Measurements from ENCODE around the gene FOXP1. TPM values are rescaled to one million over a fixed set of nuclear protein-coding genes. Genes with fewer than 3 reads are reported as not detected.
A peak's percentile ranks its signal among the peaks of the same experiment; 100 is the strongest.

The FOXP1 gene
- total RNA-seq, 2 donors from 2014 or later, result 59.7 to 65.4 TPM

GRCh38 chr3:71194785-71195184 lies 388.7 kb downstream of the FOXP1 start:
- no peaks in the 10 kb centered on the region for H3K27me3 Mint-ChIP-seq
- no peak for DNase-seq (ENCODE audit: low spot score)
- H3K4me3 Mint-ChIP-seq, result no peak overlapping the region
- peaks cover 14 to 17% of the 10 kb centered on the region in 2 donors for H3K4me1 Mint-ChIP-seq (ENCODE audit: low read depth in 2 of 2)
- H3K9me3 Mint-ChIP-seq, result no peaks in the 10 kb centered on the region
- no peak overlapping the region for H3K27ac Mint-ChIP-seq
- H3K36me3 Mint-ChIP-seq, result no peaks in the 10 kb centered on the region
- ATAC-seq, result no peak

DNA sequence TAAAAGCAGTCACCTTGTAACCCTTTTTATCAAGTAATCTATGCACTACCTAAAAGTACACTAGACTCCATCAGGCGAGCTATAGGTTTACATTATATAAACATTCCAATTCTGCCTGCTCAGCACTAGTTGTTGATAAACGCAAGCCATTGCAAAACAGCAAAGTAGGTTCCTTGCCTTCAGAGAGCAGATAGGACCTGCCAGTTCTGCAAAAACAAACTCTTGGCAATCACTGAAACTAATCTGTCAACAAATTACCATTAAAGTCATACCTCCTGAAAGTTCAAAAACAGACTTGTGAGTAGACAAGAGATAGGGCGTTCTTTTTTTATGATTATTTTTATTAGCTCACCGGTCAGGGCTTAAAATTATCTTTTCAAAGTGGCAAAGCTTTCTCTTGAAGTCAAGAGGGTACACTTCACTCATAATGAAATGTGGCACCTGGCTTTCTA lies 392.5 kb downstream of the FOXP1 start:
- ATAC-seq (no peak), DNase-seq (ENCODE audit: low spot score) (no peak)
- Mint-ChIP-seq H3K4me3 (no peak overlapping the region), H3K9me3 (no peaks in the 10 kb centered on the region), H3K27ac (no peak overlapping the region), H3K36me3 (no peaks in the 10 kb centered on the region), H3K27me3 (no peaks in the 10 kb centered on the region), H3K4me1 (ENCODE audit: low read depth in 2 of 2) (peaks cover 19 to 27% of the 10 kb centered on the region in 2 donors)

DNA sequence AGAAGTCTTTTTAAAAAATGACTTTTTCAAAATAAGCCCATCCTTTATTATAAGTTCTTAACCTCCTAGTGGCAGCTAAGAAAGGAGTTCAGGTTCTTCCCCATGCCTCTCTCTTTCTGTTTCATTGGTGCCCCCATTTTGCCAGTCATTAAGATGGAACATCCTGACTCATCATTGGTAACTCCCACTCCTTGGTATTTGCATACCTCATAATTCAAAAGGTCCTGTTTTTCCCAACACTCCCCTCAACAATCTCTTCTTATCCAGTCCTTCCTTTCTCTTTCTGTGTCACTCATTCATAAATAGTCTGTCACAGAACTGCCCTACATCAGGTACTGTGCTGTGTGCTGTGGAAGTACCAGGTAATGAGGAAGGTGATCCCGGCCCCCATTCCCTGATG lies 394.0 kb downstream of the FOXP1 start:
- Mint-ChIP-seq H3K36me3 (no peaks in the 10 kb centered on the region), H3K9me3 (no peaks in the 10 kb centered on the region), H3K27me3 (no peaks in the 10 kb centered on the region), H3K4me1 (ENCODE audit: low read depth in 2 of 2) (peaks cover 30 to 32% of the 10 kb centered on the region in 2 donors), H3K27ac (peak overlapping the region in 1 of 2 donors; percentile 11), H3K4me3 (no peak overlapping the region)
- ATAC-seq (peak in 1 of 2 donors; percentile 73), DNase-seq (ENCODE audit: low spot score) (no peak)

DNA sequence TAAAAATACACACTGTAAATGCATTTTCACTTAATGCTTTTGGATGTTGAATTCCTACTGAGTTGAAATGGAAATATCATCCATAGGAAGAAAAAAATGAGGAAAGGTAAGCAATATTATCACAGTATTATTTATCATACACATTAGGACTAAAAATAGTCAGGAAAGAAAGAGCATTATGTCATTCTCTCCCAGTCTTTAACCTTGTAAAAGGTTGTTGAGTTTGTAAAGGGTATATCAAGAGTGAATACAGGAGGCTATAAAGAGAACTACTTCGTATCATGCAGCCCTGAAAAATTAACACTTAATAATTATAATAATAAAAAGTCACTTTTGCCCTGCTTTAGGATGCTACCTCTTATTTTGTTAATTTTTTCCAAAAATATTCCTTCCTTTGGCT lies 395.8 kb downstream of the FOXP1 start:
- Mint-ChIP-seq H3K36me3 (no peaks in the 10 kb centered on the region), H3K9me3 (no peaks in the 10 kb centered on the region), H3K27ac (peak overlapping the region in 1 of 2 donors; percentile 11), H3K4me1 (ENCODE audit: low read depth in 2 of 2) (peaks cover 20 to 22% of the 10 kb centered on the region in 2 donors), H3K4me3 (no peak overlapping the region), H3K27me3 (no peaks in the 10 kb centered on the region)
- ATAC-seq (no peak), DNase-seq (ENCODE audit: low spot score) (no peak)

GRCh38 chr3:71186801-71187200 lies 396.7 kb downstream of the FOXP1 start:
- no peaks in the 10 kb centered on the region for H3K36me3 Mint-ChIP-seq
- no peaks in the 10 kb centered on the region for H3K27me3 Mint-ChIP-seq
- ATAC-seq (no peak), DNase-seq (ENCODE audit: low spot score) (no peak)
- peaks cover 20 to 22% of the 10 kb centered on the region in 2 donors for H3K4me1 Mint-ChIP-seq (ENCODE audit: low read depth in 2 of 2)
- H3K9me3 Mint-ChIP-seq, result no peaks in the 10 kb centered on the region
- H3K27ac Mint-ChIP-seq, result no peak overlapping the region
- no peak overlapping the region for H3K4me3 Mint-ChIP-seq

DNA sequence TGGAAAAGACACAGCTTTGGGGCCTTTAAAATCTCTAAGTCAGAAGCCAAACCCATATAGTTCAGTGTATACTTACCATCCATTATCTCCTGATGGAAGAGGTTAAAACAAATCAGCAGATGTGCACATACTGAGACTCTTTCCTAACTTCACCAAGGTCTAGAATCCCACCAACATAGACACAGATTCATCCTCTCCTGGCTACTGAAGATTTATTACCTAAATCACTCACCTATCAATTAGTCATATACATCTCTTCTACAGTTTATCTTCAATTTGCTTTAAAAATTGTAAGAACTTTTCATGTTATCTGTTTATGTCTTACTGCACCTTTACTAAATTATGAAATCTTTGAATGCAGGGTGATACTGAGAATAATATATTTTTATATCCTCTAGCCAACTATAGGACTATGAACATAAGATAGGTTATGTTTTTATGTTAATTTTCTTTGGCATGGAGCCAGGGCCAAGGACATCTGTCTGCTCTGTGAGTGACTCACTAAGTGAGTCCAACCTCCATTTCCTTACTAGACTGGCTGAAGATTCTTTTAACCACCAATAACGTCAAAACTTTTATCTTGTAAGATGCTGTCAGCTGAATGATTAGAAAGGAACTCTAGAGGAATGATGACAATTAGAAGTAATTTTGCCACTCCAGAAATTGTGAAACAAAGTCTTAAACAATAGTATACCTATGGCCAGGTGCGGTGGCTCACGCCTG lies 397.6 kb downstream of the FOXP1 start:
- peaks cover 20 to 22% of the 10 kb centered on the region in 2 donors for H3K4me1 Mint-ChIP-seq (ENCODE audit: low read depth in 2 of 2)
- H3K27ac Mint-ChIP-seq, result no peak overlapping the region
- ATAC-seq (peak in 1 of 2 donors; percentile 71), DNase-seq (ENCODE audit: low spot score) (no peak)
- H3K4me3 Mint-ChIP-seq, result peak overlapping the region; percentile 6
- H3K9me3 Mint-ChIP-seq, result no peaks in the 10 kb centered on the region
- no peaks in the 10 kb centered on the region for H3K36me3 Mint-ChIP-seq
- H3K27me3 Mint-ChIP-seq, result no peaks in the 10 kb centered on the region

DNA sequence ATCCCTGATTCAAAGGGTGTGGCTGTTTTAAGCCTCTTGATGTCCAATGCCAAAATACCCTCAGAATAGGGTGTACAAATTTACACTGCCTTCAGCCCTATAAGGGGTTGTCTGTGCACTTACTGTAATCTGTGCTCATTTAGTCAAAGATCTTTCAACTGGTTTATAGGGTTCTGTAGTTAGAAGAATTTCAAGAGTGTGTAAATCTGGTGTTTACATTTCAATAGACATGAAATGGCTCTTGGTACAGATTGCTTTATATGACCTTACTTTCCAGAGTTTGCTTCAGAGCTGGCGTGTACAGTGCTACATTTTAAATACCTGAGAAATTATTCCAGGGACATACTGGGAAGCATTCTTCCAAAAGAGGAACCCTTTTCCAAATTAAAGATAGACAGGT lies 399.3 kb downstream of the FOXP1 start:
- DNase-seq (ENCODE audit: low spot score) (no peak), ATAC-seq (no peak)
- H3K27me3 Mint-ChIP-seq, result no peaks in the 10 kb centered on the region
- H3K36me3 Mint-ChIP-seq, result no peaks in the 10 kb centered on the region
- no peak overlapping the region for H3K27ac Mint-ChIP-seq
- no peak overlapping the region for H3K4me3 Mint-ChIP-seq
- H3K9me3 Mint-ChIP-seq, result no peaks in the 10 kb centered on the region
- H3K4me1 Mint-ChIP-seq (ENCODE audit: low read depth in 2 of 2), result peaks cover 13 to 15% of the 10 kb centered on the region in 2 donors

- Mint-ChIP-seq H3K9me3 (no peaks in the 10 kb centered on the region), H3K4me1 (ENCODE audit: low read depth in 2 of 2) (peaks cover 9 to 15% of the 10 kb centered on the region in 2 donors), H3K27ac (no peak overlapping the region), H3K27me3 (no peaks in the 10 kb centered on the region), H3K36me3 (no peaks in the 10 kb centered on the region), H3K4me3 (no peak overlapping the region)
- ATAC-seq (no peak), DNase-seq (ENCODE audit: low spot score) (no peak)
Observed at GRCh38 chr3:71183549-71183948, 400.0 kb downstream of the FOXP1 start.

DNA sequence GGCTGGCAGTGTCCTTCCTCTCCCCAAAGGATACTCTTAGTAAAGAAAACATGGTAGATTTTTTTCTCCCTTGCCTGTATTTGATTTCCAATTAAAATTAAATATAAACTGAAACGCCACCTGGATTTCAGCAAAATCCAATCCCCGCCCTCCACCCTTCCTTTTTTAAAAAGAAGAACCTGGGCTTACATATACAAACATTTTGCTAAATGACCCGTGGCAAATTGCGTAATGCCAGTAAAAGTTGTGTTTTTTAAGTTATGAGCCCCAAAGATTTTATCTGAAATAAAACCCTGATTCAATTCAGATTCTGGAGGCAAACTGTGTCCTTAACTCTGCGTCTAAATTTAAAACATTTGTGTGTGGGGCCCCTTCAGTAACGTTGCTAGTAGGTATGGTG lies 403.0 kb downstream of the FOXP1 start:
- Mint-ChIP-seq H3K4me1 (ENCODE audit: low read depth in 2 of 2) (peaks cover under 1 to 7% of the 10 kb centered on the region in 2 donors), H3K27ac (no peak overlapping the region), H3K36me3 (no peaks in the 10 kb centered on the region), H3K4me3 (no peak overlapping the region), H3K9me3 (no peaks in the 10 kb centered on the region), H3K27me3 (no peaks in the 10 kb centered on the region)
- ATAC-seq, result no peak
- DNase-seq (ENCODE audit: low spot score), result no peak

DNA sequence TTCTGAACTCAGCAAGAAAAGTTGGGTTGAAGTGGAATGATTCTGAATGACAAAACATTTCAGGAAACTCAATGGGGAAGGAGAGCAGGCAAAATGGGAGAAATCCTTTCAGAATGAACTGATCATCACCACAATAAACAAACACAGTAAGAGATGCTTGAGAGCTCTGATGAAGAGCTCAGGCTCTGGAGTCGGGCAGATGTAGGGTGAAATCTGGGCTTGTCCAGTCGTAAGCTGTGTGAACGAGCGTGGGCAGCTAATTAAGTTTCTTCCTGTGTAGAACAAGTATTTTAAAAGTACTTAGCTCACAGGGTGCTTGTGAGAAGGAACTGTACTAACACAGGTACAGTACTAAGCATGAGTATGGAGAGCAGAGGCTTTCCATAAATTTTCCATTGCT lies 406.2 kb downstream of the FOXP1 start:
- Mint-ChIP-seq H3K9me3 (no peaks in the 10 kb centered on the region), H3K36me3 (no peaks in the 10 kb centered on the region), H3K4me1 (ENCODE audit: low read depth in 2 of 2) (peaks cover 0 to 12% of the 10 kb centered on the region in 2 donors), H3K4me3 (no peak overlapping the region), H3K27ac (peak overlapping the region in 1 of 2 donors; percentile 63), H3K27me3 (no peaks in the 10 kb centered on the region)
- no peak for ATAC-seq
- DNase-seq (ENCODE audit: low spot score), result no peak

GRCh38 chr3:71176366-71176765 lies 407.2 kb downstream of the FOXP1 start:
- H3K36me3 Mint-ChIP-seq, result no peaks in the 10 kb centered on the region
- H3K27ac Mint-ChIP-seq, result no peak overlapping the region
- no peaks in the 10 kb centered on the region for H3K27me3 Mint-ChIP-seq
- H3K4me1 Mint-ChIP-seq (ENCODE audit: low read depth in 2 of 2), result peaks cover 0 to 12% of the 10 kb centered on the region in 2 donors
- no peak overlapping the region for H3K4me3 Mint-ChIP-seq
- H3K9me3 Mint-ChIP-seq, result no peaks in the 10 kb centered on the region
- no peak for ATAC-seq
- no peak for DNase-seq (ENCODE audit: low spot score)

DNA sequence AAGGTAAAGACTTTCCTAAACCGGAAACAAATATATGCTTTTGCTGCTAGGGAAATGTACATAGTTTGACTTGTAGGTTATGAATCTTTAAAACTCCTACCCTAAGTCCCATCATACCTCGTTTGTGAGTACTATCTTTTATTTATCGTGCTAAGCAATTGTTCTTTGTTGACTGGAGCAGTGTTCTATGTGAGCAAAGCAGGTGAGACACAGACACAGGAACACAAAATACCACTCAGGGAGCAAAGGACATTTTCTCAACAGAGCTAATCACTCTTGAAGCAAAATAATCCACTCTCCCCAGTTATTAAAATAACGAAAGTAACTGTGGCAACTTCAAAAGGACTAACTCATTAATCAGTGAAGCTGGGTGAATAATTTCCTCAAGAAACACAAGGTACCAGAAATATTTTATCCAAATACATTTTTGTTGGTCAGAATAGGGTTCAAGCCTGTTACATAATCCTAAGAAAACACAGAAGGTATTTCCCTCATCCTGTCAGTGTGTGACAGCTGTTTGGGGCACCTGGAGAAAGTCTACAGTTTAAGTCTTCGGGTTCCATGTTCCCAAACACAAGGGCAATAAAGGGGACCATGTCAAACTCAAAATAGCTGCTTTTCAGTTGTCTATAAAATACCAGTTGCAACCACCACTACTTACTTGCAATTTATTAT lies 407.7 kb downstream of the FOXP1 start:
- no peak for ATAC-seq
- Mint-ChIP-seq H3K4me3 (no peak overlapping the region), H3K36me3 (no peaks in the 10 kb centered on the region), H3K9me3 (no peaks in the 10 kb centered on the region), H3K4me1 (ENCODE audit: low read depth in 2 of 2) (peaks cover 0 to 12% of the 10 kb centered on the region in 2 donors), H3K27ac (no peak overlapping the region), H3K27me3 (no peaks in the 10 kb centered on the region)
- DNase-seq (ENCODE audit: low spot score), result no peak

DNA sequence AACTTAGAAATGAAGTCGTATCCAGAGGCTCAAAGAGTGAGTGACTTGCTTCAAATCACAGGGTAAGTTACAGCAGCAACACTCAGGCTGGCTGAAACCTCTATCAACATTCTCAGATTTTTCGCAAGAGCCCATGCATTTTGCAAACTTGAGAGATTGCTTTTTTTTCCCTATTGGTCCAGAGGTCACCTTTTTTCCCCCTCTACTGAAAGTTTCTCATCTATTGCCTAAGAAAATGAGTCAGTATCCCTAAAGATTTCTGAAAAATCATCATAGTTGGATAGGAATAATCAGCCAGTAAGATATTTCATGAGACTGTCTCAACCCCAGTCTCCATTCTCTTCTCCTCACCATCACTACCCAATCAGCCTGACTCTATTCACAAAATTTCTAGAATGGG lies 410.6 kb downstream of the FOXP1 start:
- DNase-seq (ENCODE audit: low spot score) (no peak), ATAC-seq (no peak)
- H3K27me3 Mint-ChIP-seq, result no peaks in the 10 kb centered on the region
- H3K27ac Mint-ChIP-seq, result no peak overlapping the region
- H3K9me3 Mint-ChIP-seq, result no peaks in the 10 kb centered on the region
- H3K4me1 Mint-ChIP-seq (ENCODE audit: low read depth in 2 of 2), result peaks cover 0 to 12% of the 10 kb centered on the region in 2 donors
- no peaks in the 10 kb centered on the region for H3K36me3 Mint-ChIP-seq
- H3K4me3 Mint-ChIP-seq, result no peak overlapping the region

DNA sequence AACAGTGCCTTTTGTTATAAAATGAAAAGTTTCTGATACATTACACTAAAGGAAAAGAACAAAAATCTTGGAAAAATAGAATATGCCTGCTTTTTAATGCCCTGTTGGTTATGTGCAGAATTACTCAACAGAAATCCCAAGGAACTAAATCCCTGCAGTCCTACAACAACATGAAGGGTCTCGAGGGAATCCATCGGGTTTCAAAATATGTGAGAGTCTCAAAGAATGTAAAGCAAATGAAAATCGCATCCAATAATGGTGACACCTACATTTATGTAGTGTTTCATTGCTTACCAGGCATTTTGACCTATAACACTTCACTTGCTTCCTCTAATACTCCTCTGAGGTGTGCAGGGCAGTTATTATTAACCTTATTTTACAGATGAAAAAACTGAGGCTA lies 411.3 kb downstream of the FOXP1 start:
- H3K4me1 Mint-ChIP-seq (ENCODE audit: low read depth in 2 of 2), result peaks cover 0 to 12% of the 10 kb centered on the region in 2 donors
- H3K36me3 Mint-ChIP-seq, result no peaks in the 10 kb centered on the region
- H3K9me3 Mint-ChIP-seq, result no peaks in the 10 kb centered on the region
- ATAC-seq (no peak), DNase-seq (ENCODE audit: low spot score) (no peak)
- H3K4me3 Mint-ChIP-seq, result no peak overlapping the region
- no peak overlapping the region for H3K27ac Mint-ChIP-seq
- H3K27me3 Mint-ChIP-seq, result no peaks in the 10 kb centered on the region

Data from natural killer cell treated with Interleukin-12 subunit alpha and Interleukin-12 subunit beta and Interleukin-15 and Interleukin-18, amount 100 ng/mL, for 72 hours (primary cell).